DMS79 treated with DMSO at 0.1 percent for 48 hours (cell line): Measurements from ENCODE around the gene TIMMDC1.
"Not testable (repeated sequence)": the region's sequence is repeated elsewhere in the genome, so short reads cannot be mapped to it uniquely, and the experiment has no call there.

ENCODE experiments used
- DNase-seq: peaks from one replicate; lab custom pipeline; 2025; lab: John Stamatoyannopoulos, UW

TIMMDC1 gene

DNA sequence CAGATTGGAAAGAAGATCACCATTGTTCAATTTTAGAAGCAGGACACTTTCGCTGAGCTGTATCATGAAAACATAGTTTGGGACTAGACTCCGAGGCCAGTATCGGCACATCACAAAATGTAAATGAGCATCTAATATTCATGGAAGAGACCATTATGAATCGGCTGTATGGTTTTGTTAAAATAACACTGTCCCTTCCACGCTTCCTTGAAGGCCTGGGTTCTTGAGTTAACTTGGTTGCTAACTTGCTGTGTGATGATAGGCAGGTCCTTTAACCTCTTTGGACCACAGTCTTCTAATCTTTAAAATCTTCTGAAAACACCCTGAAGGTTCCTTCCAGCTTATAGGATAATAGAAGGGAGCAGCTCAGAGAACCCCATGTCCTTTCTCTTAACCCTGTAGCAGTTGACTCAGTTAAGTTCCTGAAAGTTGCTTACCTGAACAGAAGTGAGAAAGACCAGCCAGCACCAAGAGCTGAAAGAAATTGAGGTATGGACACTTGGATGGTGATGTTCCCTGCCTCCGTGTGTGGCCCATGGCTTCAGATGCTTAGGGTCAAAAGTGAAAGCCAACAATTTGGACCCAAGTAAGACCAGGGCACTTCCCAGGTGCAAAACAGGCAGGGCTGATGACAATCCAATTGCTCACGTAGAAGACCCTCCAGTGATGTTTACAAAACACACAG is 59.0 kb downstream of the TIMMDC1 start:
- DNase-seq: no peak

DNA sequence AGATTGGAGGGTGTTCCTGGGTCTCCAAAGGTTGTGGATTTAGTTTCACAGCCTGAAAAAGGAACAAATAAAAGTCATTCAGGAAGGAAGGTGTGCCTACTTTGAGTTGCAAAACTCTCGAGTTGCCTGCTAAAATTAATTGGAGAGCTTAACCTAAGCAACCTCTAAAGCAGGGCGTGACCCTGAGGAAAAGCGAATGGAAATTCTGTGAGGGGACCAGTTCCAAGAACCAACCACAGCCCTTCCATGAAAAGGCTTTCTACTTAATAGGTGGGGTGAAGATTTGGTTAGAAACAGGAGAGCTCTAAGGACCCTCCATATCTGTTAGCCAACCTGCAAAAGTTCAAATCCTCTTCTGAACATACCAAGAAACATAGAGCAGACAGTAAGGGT is 59.5 kb downstream of the TIMMDC1 start:
- DNase-seq: no peak

DNA sequence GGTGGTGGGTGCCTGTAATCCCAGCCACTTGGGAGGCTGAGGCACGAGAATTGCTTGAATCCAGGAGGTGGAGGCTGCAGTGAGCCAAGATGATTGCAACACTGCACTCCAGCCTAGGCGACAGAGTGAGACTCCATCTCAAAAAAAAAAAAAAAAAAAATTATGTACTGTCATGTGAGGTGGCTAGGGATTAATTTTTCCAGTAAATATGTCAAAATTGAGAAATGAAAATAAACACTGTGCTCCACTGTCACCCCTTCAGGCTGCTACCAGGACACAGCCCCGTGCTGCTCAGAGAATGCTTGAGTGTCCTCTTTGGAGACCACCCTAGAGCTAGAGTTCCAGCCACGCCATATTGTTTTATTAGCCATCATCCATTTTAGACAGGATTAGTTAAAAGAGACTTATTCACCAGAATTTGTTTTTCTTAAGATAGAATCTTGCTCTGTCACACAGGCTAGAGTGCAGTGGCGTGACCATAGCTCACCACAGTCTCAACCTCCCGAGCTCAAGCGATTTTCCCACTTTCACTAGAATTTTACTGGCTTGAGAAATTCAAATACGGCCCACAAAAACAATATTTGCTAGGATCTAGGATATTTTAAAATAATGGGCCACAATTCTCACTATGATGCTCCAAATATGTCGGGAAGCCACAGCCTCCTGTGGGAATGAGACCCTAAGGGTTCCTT is 60.4 kb downstream of the TIMMDC1 start:
- DNase-seq: no peak

DNA sequence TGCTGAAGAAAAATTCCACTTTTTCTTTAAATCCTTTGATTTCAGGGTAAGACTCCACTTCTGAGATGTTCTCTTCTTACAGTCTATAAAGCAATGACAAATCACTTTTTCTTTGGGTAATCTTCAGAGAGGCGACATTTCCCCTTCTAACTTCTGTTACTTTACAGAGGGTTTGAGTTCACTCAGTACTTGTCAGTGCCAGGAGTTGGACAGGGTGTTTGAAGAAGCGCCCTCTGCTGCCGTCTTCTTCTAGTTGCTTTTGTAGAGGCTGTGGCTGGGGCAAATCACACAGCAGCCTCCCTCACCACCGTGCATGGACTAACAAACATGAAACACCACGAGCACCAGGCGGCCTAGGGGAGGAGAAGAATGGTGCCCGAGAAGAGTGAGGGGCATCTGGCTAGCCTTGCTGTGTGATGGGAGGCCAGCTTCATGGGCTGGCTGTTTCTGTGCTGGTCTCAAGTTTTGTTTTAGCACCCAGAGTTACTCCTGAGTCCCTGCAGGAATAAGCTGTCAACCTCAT is 61.2 kb downstream of the TIMMDC1 start, which contains the start of gene CD80:
TSS of gene CD80 (minus strand) at position 174 of the 523 bp plus-strand sequence. CDS start 1,886 bp downstream, outside the sequence.
- no peak for DNase-seq

DNA sequence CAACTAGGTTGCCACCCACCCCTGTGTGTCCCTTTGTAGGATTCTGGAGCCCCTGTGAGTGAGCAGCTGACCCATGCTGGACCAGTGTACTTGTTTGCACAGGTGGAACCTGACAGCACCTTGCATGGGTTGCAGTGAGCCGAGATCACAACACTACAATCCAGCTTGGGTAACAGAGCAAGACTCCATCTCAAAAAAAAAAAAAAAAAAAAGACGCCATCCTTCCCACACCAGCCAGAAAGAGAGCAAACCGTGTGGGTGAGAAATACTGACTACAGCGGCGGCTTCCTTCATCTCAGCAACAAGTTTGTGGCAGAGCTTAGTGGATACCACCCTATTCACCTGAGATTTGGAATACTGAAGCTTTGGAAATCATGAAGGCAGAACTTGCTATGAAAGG is 61.8 kb downstream of the TIMMDC1 start:
- DNase-seq: no peak

DNA sequence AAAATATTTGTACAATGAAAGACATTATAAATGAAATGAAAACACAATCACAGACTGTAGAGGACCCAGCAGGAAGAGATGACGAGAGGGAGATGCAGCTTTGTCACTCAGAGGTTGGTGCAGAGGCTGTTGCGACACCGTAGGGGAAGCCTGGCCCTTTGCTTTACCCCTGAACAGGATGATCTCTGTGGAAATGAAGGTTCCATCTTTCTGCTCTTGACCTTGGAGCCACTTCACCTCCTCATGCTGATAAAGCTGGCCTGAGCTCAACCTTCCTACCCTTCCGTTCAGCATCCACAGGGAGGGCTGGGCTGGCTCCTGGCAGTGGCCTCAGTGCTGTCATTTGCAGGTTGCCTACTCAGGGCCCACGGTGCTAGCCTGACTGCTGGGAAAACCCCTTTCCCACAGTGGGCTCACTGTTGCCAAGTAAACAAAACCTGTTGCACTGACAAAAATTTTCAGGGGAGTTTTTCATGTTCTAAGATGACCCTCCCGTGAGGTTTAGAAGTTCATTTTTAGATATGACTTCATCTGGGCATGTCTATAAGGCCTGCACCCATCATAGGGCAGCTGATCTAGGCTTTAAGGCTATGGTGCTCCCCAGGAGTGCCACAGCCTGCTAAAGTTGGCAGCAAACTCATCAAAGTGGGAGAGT is 64.1 kb downstream of the TIMMDC1 start:
- no peak for DNase-seq

DNA sequence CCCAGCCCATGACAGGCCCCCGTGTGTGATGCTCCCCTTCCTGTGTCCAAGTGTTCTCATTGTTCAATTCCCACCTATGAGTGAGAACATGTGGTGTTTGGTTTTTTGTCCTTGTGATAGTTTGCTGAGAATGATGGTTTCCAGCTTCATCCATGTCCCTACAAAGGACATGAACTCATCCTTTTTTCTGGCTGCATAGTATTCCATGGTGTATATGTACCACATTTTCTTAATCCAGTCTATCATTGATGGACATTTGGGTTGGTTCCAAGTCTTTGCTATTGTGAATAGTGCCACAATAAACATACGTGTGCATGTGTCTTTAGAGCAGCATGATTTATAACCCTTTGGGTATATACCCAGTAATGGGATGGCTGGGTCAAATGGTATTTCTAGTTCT is 65.0 kb downstream of the TIMMDC1 start:
- DNase-seq: not testable (repeated sequence)

DNA sequence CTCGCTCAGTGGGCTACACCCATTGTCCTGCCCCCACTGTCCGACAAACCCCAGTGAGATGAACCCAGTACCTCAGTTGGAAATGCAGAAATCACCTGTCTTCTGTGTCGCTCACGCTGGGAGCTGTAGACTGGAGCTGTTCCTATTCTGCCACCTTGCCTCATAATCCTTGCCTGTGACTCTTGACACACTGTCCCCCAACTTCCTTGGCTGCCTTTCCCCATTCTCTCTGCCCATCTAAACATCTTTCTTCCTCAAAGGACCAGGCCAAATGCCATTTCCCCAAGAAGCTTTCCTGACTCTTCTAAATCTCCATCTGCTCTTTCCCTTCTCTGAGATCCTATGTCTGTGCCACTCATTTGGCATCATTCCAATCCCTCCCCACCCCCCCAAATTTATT is 70.8 kb downstream of the TIMMDC1 start:
- DNase-seq: no peak

DNA sequence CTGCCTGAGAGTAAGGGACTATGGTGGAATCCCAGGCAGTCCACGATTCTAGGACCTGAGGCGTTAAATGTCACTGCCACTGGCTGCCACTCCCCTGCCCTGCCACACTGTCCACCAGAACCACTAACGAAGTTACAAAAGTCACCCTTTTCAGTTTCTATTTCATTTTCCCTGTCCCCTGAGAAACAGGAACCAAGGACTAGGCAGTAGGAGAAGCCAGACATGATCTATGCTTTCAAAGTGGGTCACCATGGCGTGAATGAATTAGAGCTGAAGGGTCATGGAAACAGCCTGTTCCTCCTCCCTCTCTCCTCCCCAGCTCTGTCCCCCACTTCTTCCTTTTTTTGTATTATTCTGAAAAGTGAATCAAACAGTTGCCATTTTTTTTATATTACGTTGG is 71.9 kb downstream of the TIMMDC1 start:
- DNase-seq: no peak

DNA sequence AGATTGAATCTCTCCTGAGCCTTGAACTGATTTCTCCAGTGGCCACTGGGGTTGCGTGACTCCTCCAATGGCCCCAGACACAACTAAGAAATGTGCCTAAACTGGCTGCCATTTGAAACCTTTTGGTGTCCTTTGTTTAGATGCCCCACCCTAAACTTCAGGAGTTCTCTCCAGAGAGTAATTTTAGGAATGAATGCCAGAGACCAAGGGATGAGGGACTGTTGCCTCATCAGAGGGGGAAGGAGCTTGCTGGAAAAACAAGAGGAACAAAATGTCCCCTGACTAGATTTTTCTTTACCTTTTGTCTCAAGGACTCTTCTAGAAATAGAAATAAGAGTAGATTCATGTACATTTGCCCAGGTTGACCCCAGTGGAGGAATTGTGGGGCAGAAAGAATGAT is 72.9 kb downstream of the TIMMDC1 start:
- DNase-seq: no peak

DNA sequence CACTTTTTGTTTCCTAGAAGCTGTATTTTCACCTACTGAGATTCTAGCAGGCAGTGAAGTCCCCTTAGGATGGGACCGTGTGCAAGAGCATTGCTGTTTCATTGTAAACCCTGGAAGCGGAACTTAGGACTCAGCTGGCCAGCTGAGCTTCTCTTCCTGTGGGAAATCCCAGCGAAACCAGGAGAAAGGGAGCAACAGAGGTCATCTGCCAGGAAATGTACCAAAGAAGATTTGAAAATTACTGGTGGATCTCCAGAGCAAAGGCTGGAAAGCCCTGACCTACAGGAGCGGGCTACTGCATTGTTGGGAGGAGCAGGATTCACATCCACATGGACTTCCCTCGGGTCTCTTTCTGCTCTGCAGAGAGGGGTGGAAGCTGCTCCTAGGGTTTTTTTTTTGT is 73.3 kb downstream of the TIMMDC1 start:
- no peak for DNase-seq
